RWPE2 (cell line): ENCODE measurements around the gene F2R.
"Not testable (repeated sequence)": the region's sequence is repeated elsewhere in the genome, so short reads cannot be mapped to it uniquely, and the experiment has no call there.

Source experiments
- ATAC-seq: fragments of 200-7000 bp; cut with Tn5 transposase; 3 replicates; pipeline ENCODE4 v1.9.1; 2021; ENCODE audit warnings: low read depth
- DNase-seq: peaks from one replicate; pipeline ENCODE4 v3.0.0-alpha.2; 2020; ENCODE audit warnings: low spot score
- H3K27ac ChIP-seq: fragments of 450-650 bp; 2 replicates; pipeline ENCODE4 v1.5.1; 2017; ENCODE audit warnings: mild to moderate bottlenecking; ENCODE audit not compliant: poor library complexity, severe bottlenecking
- H3K27me3 ChIP-seq: fragments of 250-450 bp; sonication (Bioruptor Pico); 2 replicates; pipeline ENCODE4 v1.5.1; 2021; ENCODE audit warnings: mild to moderate bottlenecking, moderate library complexity; ENCODE audit not compliant: insufficient read depth, poor library complexity, severe bottlenecking
- H3K36me3 ChIP-seq: fragments of 250-450 bp; sonication (Bioruptor Pico); 2 replicates; pipeline ENCODE4 v1.5.1; 2020; ENCODE audit warnings: low read depth, mild to moderate bottlenecking, moderate library complexity
- H3K4me1 ChIP-seq: fragments of 250-450 bp; sonication (Bioruptor Pico); 2 replicates; pipeline ENCODE4 v1.5.1; 2021; ENCODE audit warnings: mild to moderate bottlenecking, moderate library complexity; ENCODE audit not compliant: insufficient read depth, poor library complexity, severe bottlenecking
- H3K4me3 ChIP-seq: fragments of 250-450 bp; sonication (Bioruptor Pico); 2 replicates; pipeline ENCODE4 v1.5.1; 2021; ENCODE audit warnings: mild to moderate bottlenecking, moderate library complexity; ENCODE audit not compliant: severe bottlenecking
- H3K9me3 ChIP-seq: fragments of 250-450 bp; sonication (Bioruptor Pico); 2 replicates; pipeline ENCODE4 v1.5.1; 2021; ENCODE audit warnings: mild to moderate bottlenecking, moderate library complexity; ENCODE audit not compliant: severe bottlenecking
- CTCF ChIP-seq: fragments of 450-650 bp; IDR thresholded peaks from one replicate; pipeline ENCODE4 v1.5.1; 2017; ENCODE audit warnings: mild to moderate bottlenecking, moderate library complexity; ENCODE audit not compliant: poor library complexity, severe bottlenecking

Gene F2R

GRCh38 chr5:76737846-76738245 lies 21.9 kb downstream of the F2R start:
- H3K4me1 ChIP-seq: no peaks in the 10 kb centered on the region
- no peak overlapping the region for H3K4me3 ChIP-seq
- no peak for DNase-seq
- no peaks in the 10 kb centered on the region for H3K36me3 ChIP-seq
- TF ChIP-seq CTCF: no peak
- no peaks in the 10 kb centered on the region for H3K9me3 ChIP-seq
- no peaks in the 10 kb centered on the region for H3K27me3 ChIP-seq
- ATAC-seq: no peak
- no peak overlapping the region for H3K27ac ChIP-seq

GRCh38 chr5:76741506-76741905 lies 25.6 kb downstream of the F2R start:
- H3K27me3 ChIP-seq, H3K4me3 ChIP-seq, H3K27ac ChIP-seq, H3K36me3 ChIP-seq, ATAC-seq, DNase-seq, H3K4me1 ChIP-seq, H3K9me3 ChIP-seq: not testable (repeated sequence)

- Histone ChIP-seq H3K9me3 (no peaks in the 10 kb centered on the region), H3K27ac (no peak overlapping the region)
Measured at GRCh38 chr5:76742583-76742982, 26.7 kb downstream of the F2R start.

GRCh38 chr5:76744632-76745031 lies 28.7 kb downstream of the F2R start:
- H3K4me3 ChIP-seq: no peak overlapping the region
- no peaks in the 10 kb centered on the region for H3K27me3 ChIP-seq
- no peak for DNase-seq
- TF ChIP-seq CTCF: no peak
- no peaks in the 10 kb centered on the region for H3K4me1 ChIP-seq
- no peak for ATAC-seq
- H3K36me3 ChIP-seq: no peaks in the 10 kb centered on the region
- no peaks in the 10 kb centered on the region for H3K9me3 ChIP-seq
- no peak overlapping the region for H3K27ac ChIP-seq

More at GRCh38 chr5:76742583-76742982, 26.7 kb downstream of the F2R start:
- H3K4me3 ChIP-seq: no peak overlapping the region
- H3K4me1 ChIP-seq: no peaks in the 10 kb centered on the region
- ATAC-seq (no peak), DNase-seq (no peak)
- no peak for TF ChIP-seq CTCF
- no peaks in the 10 kb centered on the region for H3K27me3 ChIP-seq
- H3K36me3 ChIP-seq: no peaks in the 10 kb centered on the region

- no peak overlapping the region for H3K4me3 ChIP-seq
- no peak overlapping the region for H3K27ac ChIP-seq
- no peak for TF ChIP-seq CTCF
- H3K36me3 ChIP-seq: no peaks in the 10 kb centered on the region
- ATAC-seq (no peak), DNase-seq (no peak)
- no peaks in the 10 kb centered on the region for H3K9me3 ChIP-seq
- no peaks in the 10 kb centered on the region for H3K27me3 ChIP-seq
- H3K4me1 ChIP-seq: no peaks in the 10 kb centered on the region
Measured at GRCh38 chr5:76745670-76746069, 29.7 kb downstream of the F2R start.

- Histone ChIP-seq H3K9me3 (no peaks in the 10 kb centered on the region), H3K4me3 (no peak overlapping the region), H3K27me3 (no peaks in the 10 kb centered on the region), H3K36me3 (no peaks in the 10 kb centered on the region), H3K4me1 (no peaks in the 10 kb centered on the region), H3K27ac (no peak overlapping the region)
- peak; percentile 8 for TF ChIP-seq CTCF
- ATAC-seq (no peak), DNase-seq (no peak)
Measured at GRCh38 chr5:76746677-76747076, 30.8 kb downstream of the F2R start.
